ENCODE measurements around the gene UROD.

Gene UROD

GRCh38 chr1:45002650-45003645, 9.1 kb upstream of the UROD start:
- in situ Hi-C loops (cut with MboI; ENCODE audit: low pct_unique_long_range_greater_than_20kb, low sequenced_read_pairs, unreplicated experiment), result loop anchor here (25.0 kb wide), 1 partner anchor 484 kb away; the partner anchor contains the start of gene TESK2
- no peak for DNase-seq (ENCODE audit: low spot score)
- no peak for TF ChIP-seq CTCF (IDR thresholded peaks at IDR 0.05; ENCODE audit: extremely low read depth, insufficient read depth, missing control alignments)

GRCh38 chr1:45003741-45004140, 8.3 kb upstream of the UROD start:
- no peak for TF ChIP-seq CTCF (IDR thresholded peaks at IDR 0.05; ENCODE audit: extremely low read depth, insufficient read depth, missing control alignments)
- in situ Hi-C loops (cut with MboI; ENCODE audit: low pct_unique_long_range_greater_than_20kb, low sequenced_read_pairs, unreplicated experiment), result loop anchor here (25.0 kb wide), 1 partner anchor 484 kb away; the partner anchor contains the start of gene TESK2
- DNase-seq (ENCODE audit: low spot score), result no peak

- in situ Hi-C loops (cut with MboI; ENCODE audit: low pct_unique_long_range_greater_than_20kb, low sequenced_read_pairs, unreplicated experiment), result loop anchor here (25.0 kb wide), 1 partner anchor 483 kb away; the partner anchor contains the start of gene TESK2
- no peak for TF ChIP-seq CTCF (IDR thresholded peaks at IDR 0.05; ENCODE audit: extremely low read depth, insufficient read depth, missing control alignments)
- DNase-seq (ENCODE audit: low spot score), result no peak
These were observed 7.7 kb upstream of the UROD start for GRCh38 chr1:45004281-45004920.

- no peak for TF ChIP-seq CTCF (IDR thresholded peaks at IDR 0.05; ENCODE audit: extremely low read depth, insufficient read depth, missing control alignments)
- in situ Hi-C loops (cut with MboI; ENCODE audit: low pct_unique_long_range_greater_than_20kb, low sequenced_read_pairs, unreplicated experiment), result loop anchor here (25.0 kb wide), 1 partner anchor 482 kb away; the partner anchor contains the start of gene TESK2
- DNase-seq (ENCODE audit: low spot score), result no peak
These were observed 6.3 kb upstream of the UROD start for GRCh38 chr1:45005761-45006160.

GRCh38 chr1:45007311-45007710, 4.7 kb upstream of the UROD start:
- TF ChIP-seq CTCF (IDR thresholded peaks at IDR 0.05; ENCODE audit: extremely low read depth, insufficient read depth, missing control alignments), result no peak
- in situ Hi-C loops (cut with MboI; ENCODE audit: low pct_unique_long_range_greater_than_20kb, low sequenced_read_pairs, unreplicated experiment), result loop anchor here (25.0 kb wide), 1 partner anchor 480 kb away; the partner anchor contains the start of gene TESK2
- no peak for DNase-seq (ENCODE audit: low spot score)

- in situ Hi-C loops (cut with MboI; ENCODE audit: low pct_unique_long_range_greater_than_20kb, low sequenced_read_pairs, unreplicated experiment), result loop anchor here (25.0 kb wide), 1 partner anchor 479 kb away; the partner anchor contains the start of gene TESK2
- TF ChIP-seq CTCF (IDR thresholded peaks at IDR 0.05; ENCODE audit: extremely low read depth, insufficient read depth, missing control alignments), result no peak
- DNase-seq (ENCODE audit: low spot score), result no peak
These were observed 4.0 kb upstream of the UROD start for GRCh38 chr1:45008076-45008475.
